Measurements from ENCODE around the gene UGCG.

Gene UGCG

DNA sequence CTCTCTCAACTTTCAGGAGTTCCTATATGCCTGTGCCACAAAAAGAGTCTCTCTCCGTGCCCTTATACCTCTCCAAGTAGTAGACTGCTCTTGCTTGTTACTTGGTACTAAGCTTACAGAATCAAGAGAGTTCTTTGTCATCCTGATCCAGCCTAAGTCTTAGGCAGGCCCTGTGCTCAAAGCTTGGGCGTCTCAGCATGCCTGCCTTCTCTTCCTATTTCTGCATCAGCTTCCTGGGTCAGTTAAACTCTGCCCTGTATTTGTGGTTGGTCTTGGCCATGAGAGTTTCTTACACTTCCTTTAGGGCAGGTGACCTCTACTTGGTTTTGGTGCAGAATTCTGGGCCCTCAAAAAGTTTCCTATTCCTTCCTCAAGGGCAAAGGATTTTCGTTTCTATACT is 33.0 kb upstream of the UGCG start:
- TF ChIP-seq ZFX (IDR thresholded peaks at IDR 0.05; ENCODE audit: borderline replicate concordance) (no peak), CTCF (IDR thresholded peaks at IDR 0.05) (no peak)
- H3K27ac ChIP-seq, result no peak overlapping the region

GRCh38 chr9:111866976-111867375 is 29.6 kb upstream of the UGCG start:
- H3K27ac ChIP-seq, result no peak overlapping the region
- no peak for TF ChIP-seq CTCF (IDR thresholded peaks at IDR 0.05)
- no peak for TF ChIP-seq ZFX (IDR thresholded peaks at IDR 0.05; ENCODE audit: borderline replicate concordance)

DNA sequence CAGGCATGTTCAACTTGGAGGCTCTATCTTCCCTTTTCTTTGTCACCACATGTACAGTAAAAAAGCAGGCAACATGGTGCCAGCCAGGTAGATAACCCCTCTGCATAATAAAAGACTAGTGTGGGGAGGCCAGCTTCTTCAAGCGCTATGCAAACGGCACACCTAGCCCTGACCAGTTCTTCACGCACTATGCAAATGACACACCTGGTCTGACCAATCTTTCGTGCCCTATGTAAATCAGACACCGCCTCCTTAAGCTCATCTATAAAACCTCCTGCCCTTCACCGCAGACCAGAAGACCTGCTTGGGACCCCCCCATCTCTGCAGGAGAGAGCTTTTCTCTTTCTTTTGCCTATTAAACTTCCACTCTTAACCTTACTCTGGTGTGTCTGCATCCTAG is 28.1 kb upstream of the UGCG start:
- no peak overlapping the region for H3K27ac ChIP-seq
- TF ChIP-seq CTCF (IDR thresholded peaks at IDR 0.05) (no peak), ZFX (IDR thresholded peaks at IDR 0.05; ENCODE audit: borderline replicate concordance) (no peak)

- TF ChIP-seq ZFX (IDR thresholded peaks at IDR 0.05; ENCODE audit: borderline replicate concordance) (no peak), CTCF (IDR thresholded peaks at IDR 0.05) (no peak)
- H3K27ac ChIP-seq, result no peak overlapping the region
Measured at GRCh38 chr9:111870774-111871498, 25.7 kb upstream of the UGCG start.

DNA sequence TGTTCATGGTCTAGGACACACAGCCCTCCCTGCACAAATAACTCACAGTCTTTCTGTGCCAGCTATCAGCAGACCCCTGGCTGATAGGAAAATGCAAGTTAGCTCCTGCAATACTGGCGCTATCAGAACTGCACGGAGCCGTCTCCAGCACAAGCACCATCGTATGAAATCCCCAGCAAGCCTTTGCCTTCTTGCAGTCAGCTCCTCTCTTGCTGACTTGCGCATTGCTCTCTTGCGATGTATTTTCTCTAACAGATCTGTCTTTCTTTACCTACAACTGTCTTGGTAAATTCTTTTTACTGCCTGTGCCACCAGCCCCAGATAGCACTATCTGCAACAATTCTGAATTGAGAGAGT is 25.1 kb upstream of the UGCG start:
- H3K27ac ChIP-seq, result no peak overlapping the region
- no peak for TF ChIP-seq CTCF (IDR thresholded peaks at IDR 0.05)
- TF ChIP-seq ZFX (IDR thresholded peaks at IDR 0.05; ENCODE audit: borderline replicate concordance), result no peak

- H3K27ac ChIP-seq, result no peak overlapping the region
- TF ChIP-seq ZFX (IDR thresholded peaks at IDR 0.05; ENCODE audit: borderline replicate concordance) (no peak), CTCF (IDR thresholded peaks at IDR 0.05) (no peak)
Measured at GRCh38 chr9:111872886-111873285, 23.7 kb upstream of the UGCG start.

DNA sequence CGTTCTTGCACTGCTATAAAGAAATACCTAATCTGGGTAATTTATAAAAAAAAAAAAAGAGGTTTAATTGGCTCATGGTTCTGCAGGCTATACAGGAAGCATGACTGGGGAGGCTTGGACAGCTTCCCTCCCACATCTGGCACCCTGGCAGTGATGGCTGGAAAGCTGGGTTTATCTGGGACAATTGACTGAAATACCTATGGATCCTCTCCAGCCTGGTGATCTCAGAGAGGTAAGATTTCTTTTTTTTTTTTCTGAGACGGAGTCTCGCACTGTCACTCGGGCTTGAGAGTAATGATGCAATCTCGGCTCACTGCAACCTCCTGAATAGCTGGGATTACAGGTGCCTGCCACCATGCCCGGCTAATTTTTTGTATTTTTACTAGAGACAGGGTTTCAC is 22.7 kb upstream of the UGCG start:
- no peak overlapping the region for H3K27ac ChIP-seq
- TF ChIP-seq CTCF (IDR thresholded peaks at IDR 0.05), result no peak
- TF ChIP-seq ZFX (IDR thresholded peaks at IDR 0.05; ENCODE audit: borderline replicate concordance), result no peak
